T-helper 1 cell (primary cell): ENCODE data around the gene MUC21.
"Not testable (repeated sequence)": the region's sequence is repeated elsewhere in the genome, so short reads cannot be mapped to it uniquely, and the experiment has no call there.

Experiments used
- DNase-seq, 5 donors: peaks; one replicate each; pipeline ENCODE4 v3.0.0-alpha.2; 2012 to 2020

MUC21 gene

DNA sequence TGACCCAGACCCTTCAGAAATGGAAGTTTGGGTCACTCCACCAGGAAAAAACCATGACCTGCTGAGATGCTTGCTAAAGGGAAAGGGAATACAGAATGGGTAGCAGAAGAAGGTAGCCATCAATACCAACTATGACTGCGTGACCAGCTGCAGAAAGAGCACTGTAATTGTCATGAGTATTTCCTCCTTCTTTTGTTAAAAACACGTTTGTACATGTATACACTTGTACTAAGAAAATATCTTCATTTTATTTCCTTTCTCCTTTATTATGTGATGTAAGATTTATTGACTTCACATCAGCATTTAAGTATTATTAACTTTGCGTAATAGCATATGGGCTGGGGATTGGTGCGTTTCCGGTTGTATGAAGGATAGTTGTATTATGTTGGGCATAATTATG lies 12.6 kb upstream of the MUC21 start:
- no peak for DNase-seq

DNA sequence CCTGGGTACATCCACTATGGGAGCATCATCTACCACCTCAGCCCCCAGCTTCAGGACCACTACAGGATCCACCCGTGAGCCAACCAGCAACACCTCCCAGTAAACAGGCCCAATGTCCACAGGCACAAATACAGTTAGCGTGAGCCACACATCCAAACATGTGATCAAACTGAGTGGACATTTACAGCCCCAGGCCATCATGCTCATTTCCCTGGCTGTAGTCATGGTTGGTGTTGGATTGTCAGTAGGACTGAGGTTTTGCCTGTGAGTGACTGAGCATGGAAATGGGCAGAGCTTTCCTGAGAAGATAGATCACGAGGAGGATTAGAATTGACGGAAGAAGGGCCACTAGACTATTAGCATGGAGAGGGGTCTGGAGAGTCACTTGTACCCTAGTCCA lies 10.7 kb upstream of the MUC21 start:
- DNase-seq: no peak

DNA sequence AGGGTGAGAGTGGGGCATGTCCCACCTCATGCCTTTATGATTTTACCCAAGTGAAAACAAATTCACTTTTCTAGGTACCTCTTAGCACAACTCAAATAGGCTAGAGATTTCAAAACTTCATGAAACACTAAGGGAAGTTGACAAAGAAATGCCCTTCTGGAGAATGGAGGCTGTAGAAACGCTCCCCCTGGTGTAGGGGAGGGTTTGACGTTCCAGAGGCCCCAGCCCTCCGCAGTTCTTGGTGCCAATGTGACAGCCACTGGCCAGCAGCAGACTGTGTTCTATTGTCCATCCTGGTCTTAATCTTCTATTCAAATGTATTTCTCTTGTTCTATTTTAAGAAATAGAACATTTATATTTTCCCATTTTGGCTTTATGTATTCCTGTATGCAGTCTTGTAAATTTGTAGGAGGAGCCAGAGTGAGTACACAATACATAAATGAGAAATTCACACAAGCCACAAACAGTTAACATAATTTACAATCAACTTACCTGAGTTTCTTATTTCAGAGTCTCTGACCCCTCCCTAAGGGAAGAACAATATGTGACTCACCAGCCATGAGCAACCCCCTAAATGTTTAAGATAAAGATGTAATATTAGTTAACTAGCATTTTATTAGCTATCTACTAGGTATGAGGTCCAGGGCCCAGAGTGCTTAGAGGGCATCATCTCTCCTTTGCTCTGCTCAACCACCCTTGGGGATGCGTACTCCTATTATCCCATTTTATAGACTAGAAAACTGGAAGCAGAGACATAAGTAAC lies 8.8 kb upstream of the MUC21 start:
- DNase-seq: no peak

DNA sequence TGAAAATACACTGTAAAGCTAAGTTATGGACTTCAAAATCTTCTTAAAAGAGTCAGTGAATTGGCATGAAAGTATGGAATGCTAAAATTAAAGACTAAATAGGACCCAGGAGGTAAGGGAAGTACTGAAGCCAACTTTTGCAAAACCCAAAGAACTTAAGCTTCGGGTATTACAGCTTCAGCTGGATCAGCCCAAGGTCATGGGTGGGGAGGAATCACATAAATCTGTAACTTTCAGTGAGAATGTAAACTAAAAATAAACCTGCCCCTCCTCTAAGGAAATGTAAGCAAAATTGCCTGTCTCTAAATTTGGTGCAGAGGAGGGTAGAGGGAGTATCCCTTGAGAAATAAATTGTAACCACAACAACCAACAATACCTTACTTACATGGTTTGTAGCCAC lies 4.4 kb upstream of the MUC21 start:
- no peak for DNase-seq

DNA sequence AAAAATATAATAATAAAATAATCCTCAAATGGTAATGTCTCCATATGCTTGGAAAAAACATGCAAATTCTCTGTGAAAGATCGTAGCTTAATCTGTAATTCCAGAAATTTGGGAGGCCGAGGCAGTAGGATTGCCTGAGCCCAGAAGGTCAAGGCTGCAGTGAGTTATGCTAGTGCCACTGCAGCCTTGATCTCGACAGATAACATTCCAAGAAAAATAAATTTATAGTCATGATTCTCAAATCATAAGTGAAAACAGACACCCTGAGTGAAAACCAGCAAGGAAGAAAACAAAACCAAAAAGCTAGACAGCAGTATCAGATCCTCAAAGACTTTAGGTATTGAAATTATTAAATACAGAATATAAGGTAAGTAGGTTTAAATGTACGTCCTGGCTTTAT lies 3.8 kb upstream of the MUC21 start:
- DNase-seq: no peak

DNA sequence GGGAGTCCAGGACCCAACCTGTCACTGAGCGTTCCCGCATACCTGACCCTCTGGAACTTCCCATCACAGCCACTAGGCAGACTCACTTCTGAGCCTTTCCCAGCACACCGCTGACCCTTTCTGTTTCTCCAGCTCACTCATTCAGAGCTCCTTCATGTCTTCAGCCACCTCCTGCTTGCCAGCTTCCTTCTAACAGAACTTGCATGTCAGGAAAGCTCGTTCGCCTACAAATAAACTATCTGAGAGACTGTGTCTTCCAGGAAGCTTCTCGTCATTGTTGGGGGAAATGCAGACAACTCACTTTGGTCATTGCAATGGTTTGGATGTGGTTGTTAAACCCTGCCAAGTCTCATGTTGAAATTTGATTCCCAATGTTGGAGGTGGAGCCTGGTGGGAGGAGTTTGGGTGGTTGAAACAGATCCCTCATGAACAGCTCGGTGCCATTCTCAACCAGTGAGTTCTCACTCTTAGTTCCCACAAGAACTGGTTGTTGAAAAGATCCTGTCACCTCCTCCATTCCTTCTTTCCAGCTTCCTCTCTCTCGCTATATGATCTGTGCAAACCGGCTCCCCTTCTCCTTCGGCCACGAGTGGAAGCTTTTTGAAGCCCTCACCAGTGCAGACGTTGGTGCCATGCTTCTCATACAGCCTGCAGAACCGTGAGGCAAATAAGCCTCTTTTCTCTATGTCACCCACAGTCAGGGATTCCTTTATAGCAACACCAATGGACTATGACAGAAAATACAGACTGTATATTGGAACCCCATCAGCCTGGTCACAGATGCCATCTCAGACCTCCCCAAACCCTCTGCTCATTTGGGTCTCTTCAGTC lies 1.4 kb upstream of the MUC21 start:
- no peak for DNase-seq

DNA sequence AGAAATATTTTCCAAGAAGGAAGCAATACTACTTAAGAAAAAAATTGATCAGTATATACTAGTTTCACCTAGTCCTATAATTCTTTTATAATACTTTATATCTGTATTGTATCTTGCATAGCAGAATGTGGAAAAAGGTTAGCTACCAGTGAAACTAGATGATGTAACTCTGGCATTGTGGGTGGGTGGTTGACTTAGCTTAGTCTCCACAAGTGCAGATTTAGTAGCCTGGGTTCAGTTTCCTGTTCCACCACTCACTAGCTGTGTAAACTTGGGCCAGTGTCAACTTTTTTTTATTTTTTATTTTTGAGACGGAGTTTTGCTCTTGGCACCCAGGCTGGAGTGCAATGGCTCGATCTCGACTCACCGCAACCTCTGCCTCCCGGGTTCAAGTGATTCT lies 2.0 kb downstream of the MUC21 start:
- peak in 1 of 5 donors; percentile 33 for DNase-seq

DNA sequence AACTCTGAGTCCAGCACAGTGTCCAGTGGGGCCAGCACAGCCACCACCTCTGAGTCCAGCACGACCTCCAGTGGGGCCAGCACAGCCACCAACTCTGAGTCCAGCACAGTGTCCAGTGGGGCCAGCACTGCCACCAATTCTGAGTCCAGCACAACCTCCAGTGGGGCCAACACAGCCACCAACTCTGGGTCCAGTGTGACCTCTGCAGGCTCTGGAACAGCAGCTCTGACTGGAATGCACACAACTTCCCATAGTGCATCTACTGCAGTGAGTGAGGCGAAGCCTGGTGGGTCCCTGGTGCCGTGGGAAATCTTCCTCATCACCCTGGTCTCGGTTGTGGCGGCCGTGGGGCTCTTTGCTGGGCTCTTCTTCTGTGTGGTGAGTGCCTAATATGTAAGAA lies 3.8 kb downstream of the MUC21 start:
- no peak for DNase-seq

DNA sequence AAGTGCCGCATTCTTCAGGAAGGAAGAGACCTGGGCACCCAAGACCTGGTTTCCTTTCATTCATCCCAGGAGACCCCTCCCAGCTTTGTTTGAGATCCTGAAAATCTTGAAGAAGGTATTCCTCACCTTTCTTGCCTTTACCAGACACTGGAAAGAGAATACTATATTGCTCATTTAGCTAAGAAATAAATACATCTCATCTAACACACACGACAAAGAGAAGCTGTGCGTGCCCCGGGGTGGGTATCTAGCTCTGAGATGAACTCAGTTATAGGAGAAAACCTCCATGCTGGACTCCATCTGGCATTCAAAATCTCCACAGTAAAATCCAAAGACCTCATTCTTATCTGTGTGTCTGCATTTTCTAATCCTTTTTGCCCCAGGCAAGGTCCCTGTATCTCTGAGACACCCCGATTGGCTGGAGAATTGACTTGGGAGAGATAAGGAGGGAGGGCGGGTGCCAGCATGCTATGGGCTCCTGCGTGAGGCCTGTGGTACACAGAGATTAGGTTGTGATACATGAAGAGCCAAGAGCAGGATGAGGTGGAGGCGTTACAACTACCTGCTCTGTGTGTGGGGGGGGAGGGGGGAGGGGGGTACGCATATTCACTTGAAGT lies 4.8 kb downstream of the MUC21 start:
- DNase-seq: no peak

DNA sequence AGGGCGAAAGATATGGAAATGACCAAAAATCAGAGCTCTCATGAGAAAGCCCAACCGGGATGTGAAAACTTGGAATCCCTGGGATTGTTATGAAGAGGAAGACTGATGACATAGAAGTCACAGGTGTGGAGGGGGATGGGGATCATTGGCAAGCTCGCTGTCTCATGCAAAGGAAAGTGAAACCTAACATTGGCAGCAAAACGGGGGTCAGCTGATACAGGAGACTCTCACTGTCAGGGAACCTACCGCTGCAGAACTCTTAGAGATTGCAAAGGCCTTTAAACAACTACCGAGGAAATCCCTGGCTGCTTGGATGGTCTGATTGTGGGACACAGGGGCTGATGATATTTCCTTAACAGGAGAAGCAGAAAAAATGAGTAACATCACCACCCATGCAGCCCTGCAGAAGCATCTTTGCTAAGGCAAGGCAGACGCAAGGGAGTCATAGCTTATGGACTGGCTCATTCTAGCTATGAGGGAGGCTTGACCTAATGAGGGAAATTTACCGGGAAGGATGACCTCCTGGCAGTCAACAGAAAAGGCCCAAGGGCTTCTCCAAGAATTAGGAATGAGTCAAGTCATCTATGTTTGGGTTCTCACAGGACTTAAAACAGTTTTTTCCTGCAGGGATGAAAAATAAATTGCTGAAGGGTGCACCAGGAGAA lies 7.0 kb downstream of the MUC21 start:
- DNase-seq: peak in 2 of 5 donors; percentile 7 to 35

DNA sequence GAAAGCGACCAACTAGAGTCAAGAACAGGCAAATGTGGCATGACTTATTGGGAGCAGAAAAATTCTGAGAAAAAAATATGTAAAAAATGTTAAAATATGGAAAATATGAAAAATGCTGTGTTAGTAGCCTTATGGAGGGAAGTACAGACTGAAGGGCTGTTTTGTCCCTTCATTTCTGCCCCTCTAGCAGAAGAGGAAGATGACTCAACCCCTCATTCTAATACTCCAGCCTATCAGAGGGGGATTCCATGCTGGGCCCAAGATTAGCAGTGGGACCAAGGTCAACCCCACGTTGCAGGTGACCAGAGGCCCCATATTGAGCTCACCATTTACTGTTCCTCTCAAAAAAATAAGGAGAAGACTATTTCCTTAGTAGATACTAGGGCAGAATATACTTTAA lies 8.4 kb downstream of the MUC21 start:
- no peak for DNase-seq

DNA sequence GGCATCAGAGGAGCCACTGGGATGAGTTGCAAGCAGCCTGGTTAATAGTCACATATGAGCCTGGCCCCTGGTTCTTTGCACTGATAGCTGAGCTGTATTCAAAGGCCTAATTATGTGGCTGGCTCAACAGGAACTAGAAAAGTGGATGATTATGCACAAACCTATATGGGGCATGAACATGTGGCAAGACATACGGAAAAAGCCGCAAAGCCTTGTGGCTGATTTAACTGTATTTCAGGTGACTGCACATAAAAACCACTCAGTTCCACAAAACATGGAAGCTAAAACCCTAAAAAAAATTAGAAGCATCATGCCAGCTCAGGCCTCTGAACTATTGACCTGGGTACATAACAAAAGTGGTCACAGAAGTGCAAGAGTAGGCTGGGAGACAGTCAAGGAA lies 13.8 kb downstream of the MUC21 start:
- DNase-seq: no peak

DNA sequence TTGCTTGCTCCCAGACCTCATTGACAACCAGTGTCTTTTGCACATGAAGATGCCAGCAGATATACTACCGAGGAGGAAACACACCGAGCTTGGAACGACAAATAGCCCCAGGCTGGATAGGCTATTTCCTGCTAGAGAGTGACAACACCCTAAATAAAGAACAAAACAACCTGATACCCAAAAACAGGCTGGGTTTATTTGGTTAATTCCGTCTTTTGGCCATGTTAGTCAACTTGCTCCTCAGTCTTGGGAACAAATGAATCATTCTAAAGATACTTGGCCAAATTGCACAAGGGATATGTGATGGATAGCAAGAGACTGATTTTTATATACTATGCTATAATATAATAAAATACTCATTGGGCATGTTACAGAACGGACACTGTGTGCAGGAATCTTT lies 15.3 kb downstream of the MUC21 start:
- no peak for DNase-seq

DNA sequence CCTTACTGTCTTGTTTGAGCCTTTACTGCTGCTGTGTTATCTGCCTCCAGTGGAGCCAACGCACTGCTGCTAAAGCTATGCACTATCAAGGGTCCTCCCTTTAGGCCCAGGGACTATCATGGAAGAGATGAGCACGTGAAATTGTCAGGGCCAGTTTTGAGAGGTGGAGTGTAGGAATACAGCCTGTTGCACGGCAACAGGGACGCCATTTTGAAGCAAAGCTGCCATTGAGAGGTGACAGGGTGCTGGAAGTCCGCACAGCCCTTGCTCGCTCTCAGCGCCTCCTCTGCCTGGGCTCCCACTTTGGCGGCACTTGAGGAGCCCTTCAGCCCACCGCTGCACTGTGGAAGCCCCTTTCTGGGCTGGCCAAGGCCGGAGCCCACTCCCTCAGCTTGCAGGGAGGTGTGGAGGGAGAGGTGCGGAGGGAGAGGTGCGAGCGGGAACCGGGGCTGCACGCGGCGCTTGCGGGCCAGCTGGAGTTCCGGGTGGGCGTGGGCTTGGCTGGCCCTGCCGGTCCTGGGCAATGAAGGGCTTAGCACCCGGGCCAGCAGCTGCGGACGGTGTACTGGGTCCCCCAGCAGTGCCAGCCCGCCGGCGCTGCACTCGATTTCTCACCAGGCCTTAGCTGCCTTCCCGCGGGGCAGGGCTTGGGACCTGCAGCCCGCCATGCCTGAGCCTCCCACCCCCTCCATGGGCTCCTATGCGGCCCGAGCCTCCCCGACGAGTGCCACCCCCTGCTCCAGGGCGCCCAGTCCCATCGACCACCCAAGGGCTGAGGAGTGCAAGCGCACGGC lies 16.7 kb downstream of the MUC21 start:
- DNase-seq: not testable (repeated sequence)

DNA sequence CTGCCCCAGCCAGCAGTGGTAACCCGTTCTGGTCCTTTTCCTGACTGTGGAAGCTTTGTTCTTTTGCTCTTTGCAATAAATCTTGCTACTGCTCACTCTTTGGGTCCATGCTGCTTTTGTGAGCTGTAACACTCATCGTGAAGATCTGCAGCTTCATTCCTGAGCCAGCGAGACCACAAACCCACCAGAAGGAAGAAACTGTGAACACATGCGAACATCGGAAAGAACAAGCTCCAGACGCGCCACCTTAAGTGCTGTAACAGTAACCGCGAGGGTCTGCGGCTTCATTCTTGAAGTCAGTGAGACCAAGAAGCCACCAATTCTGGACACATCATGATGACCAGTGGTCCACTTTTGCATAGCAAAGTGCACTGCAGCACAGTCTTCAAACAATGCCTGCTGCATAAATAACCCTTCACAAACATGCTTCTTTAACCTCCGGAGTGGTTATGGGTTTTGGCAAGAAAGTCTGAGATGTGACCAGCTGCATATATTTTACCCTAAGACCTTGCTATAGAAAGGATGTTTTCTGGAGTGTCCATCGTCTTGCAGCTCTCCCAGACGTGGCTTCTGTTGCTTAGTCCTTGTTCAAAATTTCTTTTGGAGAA lies 17.9 kb downstream of the MUC21 start:
- DNase-seq: no peak

DNA sequence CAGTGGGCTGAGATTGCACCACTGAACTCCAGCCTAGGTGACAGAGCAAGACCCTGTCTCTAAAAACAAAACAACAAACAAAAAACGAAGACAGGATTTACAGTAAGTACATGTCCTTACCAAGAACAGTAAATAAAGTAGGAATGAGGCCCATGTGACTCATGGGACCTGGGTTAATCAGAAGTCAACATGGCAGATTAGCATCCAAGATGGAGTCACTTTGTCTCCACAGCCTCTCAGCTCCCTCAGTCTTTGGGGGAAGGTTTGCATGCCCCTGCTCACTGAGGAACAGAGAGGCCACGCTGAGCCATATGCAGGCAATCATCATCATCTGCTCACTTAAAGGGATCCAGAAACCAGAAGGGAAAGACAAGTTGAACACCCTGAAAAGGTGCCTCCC lies 19.0 kb downstream of the MUC21 start:
- DNase-seq: no peak

DNA sequence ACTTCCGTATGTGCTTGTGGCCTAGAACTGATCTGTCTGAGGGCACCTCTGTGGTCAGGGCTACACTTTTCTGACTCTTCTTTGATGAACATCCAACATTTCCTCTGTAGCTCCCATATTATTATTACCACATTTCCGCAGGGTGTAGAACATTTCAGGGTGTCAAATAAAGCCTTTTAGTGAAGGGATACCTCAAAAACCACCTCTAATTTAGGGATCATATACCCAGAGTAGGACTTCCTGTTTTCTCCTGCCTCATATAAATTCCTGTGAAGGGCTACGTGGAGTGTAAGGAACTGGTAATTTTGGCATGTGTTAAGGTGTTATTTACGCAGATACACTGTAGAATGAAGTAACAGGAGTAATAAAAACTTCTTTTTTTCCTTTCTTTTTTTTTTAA lies 21.3 kb downstream of the MUC21 start:
- no peak for DNase-seq

DNA sequence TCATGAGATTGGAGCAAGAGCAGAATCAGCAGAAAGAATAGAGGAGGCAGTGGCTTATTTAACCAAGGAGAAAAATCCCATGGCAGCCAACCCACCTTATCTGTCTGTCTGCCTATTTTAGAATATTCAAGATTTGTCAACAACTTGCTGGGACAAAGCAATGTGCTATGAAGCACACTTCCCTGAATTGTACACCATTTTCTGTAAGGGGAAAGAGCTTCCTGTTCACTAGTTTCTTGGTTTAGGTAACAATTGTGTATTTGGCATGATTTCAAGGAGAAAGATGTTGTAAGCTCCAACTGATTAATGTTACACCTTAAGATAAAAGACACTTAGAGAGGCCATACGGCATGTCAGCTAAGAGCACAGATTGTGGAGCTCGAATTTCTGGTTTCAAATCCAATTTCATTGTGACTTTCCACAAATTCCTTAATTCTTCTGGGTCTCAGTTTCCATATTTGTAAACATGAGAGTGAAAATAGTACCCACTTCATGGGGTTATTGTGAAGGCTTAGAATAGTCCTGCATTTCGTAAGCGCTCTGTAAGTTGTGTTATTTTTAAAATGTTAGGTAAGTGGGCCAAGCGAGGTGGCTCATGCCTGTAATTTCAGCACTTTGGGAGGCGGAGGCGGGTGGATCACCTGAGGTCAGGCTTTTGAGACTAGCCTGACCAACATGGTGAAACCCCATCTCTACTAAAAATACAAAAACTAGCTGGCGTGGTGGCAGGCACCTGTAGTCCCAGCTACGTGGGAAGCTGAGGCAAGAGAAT lies 21.9 kb downstream of the MUC21 start:
- DNase-seq: no peak

DNA sequence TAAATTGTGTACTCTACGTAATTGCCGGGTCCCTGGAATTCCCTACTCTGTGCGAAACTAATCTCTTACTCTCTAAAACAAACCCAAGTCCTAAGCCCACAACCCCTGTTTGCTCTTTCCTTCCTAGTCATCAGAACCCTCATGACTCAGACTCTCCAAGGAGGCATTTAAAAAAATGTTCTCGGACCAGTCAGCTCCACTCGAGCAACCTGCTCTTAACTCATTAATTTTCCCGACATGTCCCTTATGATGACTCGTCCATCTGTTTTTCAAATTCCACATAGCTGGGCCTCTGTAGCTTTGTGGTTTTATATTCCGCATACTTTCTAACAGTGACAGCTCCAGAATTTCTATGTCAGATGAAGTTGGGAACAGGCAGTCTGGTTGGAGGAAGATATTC lies 24.2 kb downstream of the MUC21 start:
- DNase-seq: no peak

DNA sequence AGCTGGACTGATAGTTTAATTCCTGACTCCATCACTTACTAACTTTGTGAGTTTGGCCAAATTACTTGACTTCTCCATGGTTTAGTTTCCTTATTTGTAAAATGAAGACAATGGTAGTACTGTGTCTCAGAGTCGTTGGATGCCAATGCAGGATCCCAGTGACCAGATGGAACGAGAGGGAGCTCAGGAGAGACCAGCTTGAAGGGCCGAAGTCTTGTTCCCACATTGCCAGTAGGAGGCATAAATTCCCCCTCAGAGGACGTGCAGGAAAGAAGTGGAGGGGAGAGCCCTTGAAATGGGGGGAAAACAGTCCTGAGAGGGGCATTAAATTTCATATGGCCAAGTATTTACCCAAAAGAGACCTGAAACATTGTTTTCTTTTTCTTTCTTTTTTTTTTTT lies 24.6 kb downstream of the MUC21 start:
- DNase-seq: no peak

DNA sequence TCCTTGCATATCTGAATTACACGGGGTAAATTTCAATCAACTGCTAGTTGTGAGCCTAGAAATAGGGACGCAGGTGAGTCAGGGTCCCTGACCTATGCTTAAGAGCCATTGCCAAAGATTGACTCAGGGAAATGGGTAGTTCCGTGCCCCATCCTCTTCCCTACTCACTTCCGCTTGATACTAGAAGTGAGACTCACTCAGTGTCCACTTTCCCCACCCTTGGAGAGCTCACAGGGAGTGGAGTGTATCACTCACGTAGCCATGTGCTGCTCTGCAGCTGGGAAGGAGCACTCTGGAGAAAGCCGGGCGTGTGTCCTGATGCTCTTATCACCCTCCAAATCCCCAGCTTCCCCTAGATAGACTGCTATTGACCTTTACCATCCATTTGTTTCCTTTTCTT lies 26.2 kb downstream of the MUC21 start:
- no peak for DNase-seq
